D721Med (cell line): Measurements from ENCODE around the gene NDUFAF4.

ENCODE experiments used
- DNase-seq: peaks from one replicate; pipeline ENCODE4 v3.0.0; 2011; ENCODE audit warnings: low spot score; ENCODE audit not compliant: insufficient read length
- FAIRE-seq: peaks from 2 replicates; lab custom pipeline; 2011; peaks lifted over from hg19 to GRCh38; lab: Jason Lieb, UNC
- CTCF ChIP-seq: IDR thresholded peaks from 2 replicates; pipeline ENCODE4 v1.5.1; 2012; ENCODE audit warnings: mild to moderate bottlenecking, control low read depth; ENCODE audit not compliant: insufficient read depth; ENCODE audit errors: missing control alignments

Gene NDUFAF4

GRCh38 chr6:96934087-96934486 is 36.4 kb upstream of the NDUFAF4 start:
- DNase-seq (no peak), FAIRE-seq (no peak)
- TF ChIP-seq CTCF = no peak

GRCh38 chr6:96931198-96931597 is 33.5 kb upstream of the NDUFAF4 start:
- TF ChIP-seq CTCF = no peak
- FAIRE-seq (no peak), DNase-seq (no peak)

GRCh38 chr6:96929741-96930140 is 32.0 kb upstream of the NDUFAF4 start:
- FAIRE-seq = no peak
- no peak for TF ChIP-seq CTCF
- DNase-seq = no peak

GRCh38 chr6:96927660-96928059 is 30.0 kb upstream of the NDUFAF4 start:
- DNase-seq = no peak
- FAIRE-seq = no peak
- no peak for TF ChIP-seq CTCF

GRCh38 chr6:96926425-96926824 is 28.7 kb upstream of the NDUFAF4 start:
- no peak for FAIRE-seq
- no peak for TF ChIP-seq CTCF
- no peak for DNase-seq

- no peak for FAIRE-seq
Measured at GRCh38 chr6:96925290-96925687, 27.6 kb upstream of the NDUFAF4 start.

More at GRCh38 chr6:96925290-96925687, 27.6 kb upstream of the NDUFAF4 start:
- DNase-seq = no peak
- no peak for TF ChIP-seq CTCF
